H1 (cell line): ENCODE results near the gene FBXW8. TPM values are rescaled to one million over a fixed set of nuclear protein-coding genes. Genes with fewer than 3 reads are reported as not detected.

Experiments used
- CTCF ChIA-PET: fragments of 300-600 bp; sonication (Branson Sonifier 250); formaldehyde crosslinking; loops from one replicate; lab custom pipeline; 2021; ENCODE audit not compliant: partially characterized antibody; lab: Charles Lee
- POLR2A ChIA-PET: fragments of 300-600 bp; sonication (Branson Sonifier 250); formaldehyde crosslinking; loops from one replicate; lab custom pipeline; 2021; ENCODE audit warnings: inconsistent platforms; ENCODE audit not compliant: partially characterized antibody; lab: Charles Lee
- DNase-seq, 2 experiments: peaks; one replicate each; pipeline versions ENCODE4 v3.0.0 to v3.0.0-alpha.2; 2010 to 2022; ENCODE audit warnings: low spot score in 2 of 2, low read depth in 1 of 2, mixed read lengths in 1 of 2
- FAIRE-seq: peaks from 2 replicates; lab custom pipeline; 2011; peaks lifted over from hg19 to GRCh38; lab: Jason Lieb, UNC
- H2AFZ ChIP-seq: 2 replicates; pipeline ENCODE4 v1.8.1; 2012; ENCODE audit warnings: low read length, inconsistent platforms
- H2AK5ac ChIP-seq: 2 replicates; pipeline ENCODE4 v1.6.1; 2013; ENCODE audit warnings: low read depth, low read length
- H2BK120ac ChIP-seq: replicated peaks from 2 replicates; pipeline ENCODE3; 2013; ENCODE audit warnings: low read depth, low read length, inconsistent platforms
- H2BK12ac ChIP-seq: 2 replicates; pipeline ENCODE4 v1.6.1; 2013; ENCODE audit warnings: low read depth, low read length
- H2BK15ac ChIP-seq: 2 replicates; pipeline ENCODE4 v1.6.1; 2013; ENCODE audit warnings: low read length
- H2BK20ac ChIP-seq: 2 replicates; pipeline ENCODE4 v1.6.1; 2013; ENCODE audit warnings: low read length
- H2BK5ac ChIP-seq: 2 replicates; pipeline ENCODE4 v1.6.1; 2013; ENCODE audit warnings: low read depth, low read length
- H3K14ac ChIP-seq: 2 replicates; pipeline ENCODE4 v1.6.1; 2013; ENCODE audit warnings: inconsistent platforms; ENCODE audit not compliant: insufficient read length
- H3K18ac ChIP-seq: 2 replicates; pipeline ENCODE4 v1.6.1; 2013; ENCODE audit warnings: low read length; ENCODE audit errors: extremely low read depth
- H3K23ac ChIP-seq: 2 replicates; pipeline ENCODE4 v1.6.1; 2013; ENCODE audit warnings: inconsistent platforms; ENCODE audit not compliant: insufficient read length
- H3K23me2 ChIP-seq: 2 replicates; pipeline ENCODE4 v1.6.1; 2013; ENCODE audit warnings: low read depth, low read length
- H3K27ac ChIP-seq: 2 replicates; pipeline ENCODE4 v1.6.1; 2011; ENCODE audit warnings: low read depth, low read length, inconsistent platforms
- H3K27me3 ChIP-seq, 4 experiments: replicated peaks in 1 of 4; 1 replicate in 1 of 4; 2 replicates in 3 of 4; pipeline versions ENCODE4 v1.6.1 to v1.8.1; 2011 to 2013; ENCODE audit warnings: low read length in 3 of 4, mild to moderate bottlenecking in 3 of 4, inconsistent platforms in 2 of 4, mixed read lengths in 2 of 4, moderate library complexity in 1 of 4; ENCODE audit not compliant: control insufficient read depth in 3 of 4, insufficient read depth in 3 of 4; ENCODE audit errors: extremely low read depth in 1 of 4
- H3K36me3 ChIP-seq, 4 experiments: 2 replicates each; pipeline versions ENCODE4 v1.6.1 to v1.8.1; 2011 to 2013; ENCODE audit warnings: mild to moderate bottlenecking in 4 of 4, low read length in 3 of 4, moderate library complexity in 2 of 4, control low read depth in 1 of 4, inconsistent platforms in 1 of 4; ENCODE audit not compliant: insufficient read depth in 4 of 4, control insufficient read depth in 2 of 4
- H3K4ac ChIP-seq: replicated peaks from 2 replicates; pipeline ENCODE3; 2013; ENCODE audit warnings: low read length, low read depth, mixed read lengths, inconsistent platforms; ENCODE audit not compliant: insufficient read length
- H3K4me1 ChIP-seq, 4 experiments: replicated peaks in 1 of 4; 1 replicate in 1 of 4; 2 replicates in 3 of 4; pipeline versions ENCODE4 v1.6.1 to v1.8.1; 2011 to 2013; ENCODE audit warnings: low read length in 3 of 4, inconsistent platforms in 2 of 4, mixed read lengths in 1 of 4; ENCODE audit not compliant: insufficient read depth in 4 of 4, control insufficient read depth in 3 of 4
- H3K4me2 ChIP-seq, 2 experiments: 2 replicates each; pipeline versions ENCODE4 v1.6.1 to v1.8.1; 2011 to 2013; ENCODE audit warnings: low read depth in 2 of 2, low read length in 2 of 2, control low read depth in 1 of 2, inconsistent platforms in 1 of 2, mild to moderate bottlenecking in 1 of 2; ENCODE audit not compliant: insufficient read depth in 1 of 2
- H3K4me3 ChIP-seq, 4 experiments: fragments of 200-600, 300-600 bp in 1 of 4; sonication (generic), shearing (Covaris generic), sonication (Bioruptor Twin) in 1 of 4; 2 replicates each; pipeline versions ENCODE4 v1.5.1 to v1.8.1; 2011 to 2016; ENCODE audit warnings: low read length in 4 of 4, low read depth in 3 of 4, control low read depth in 2 of 4, inconsistent platforms in 2 of 4, mild to moderate bottlenecking in 2 of 4, mixed read lengths in 1 of 4, moderate library complexity in 1 of 4; ENCODE audit not compliant: insufficient read depth in 2 of 4; ENCODE audit errors: extremely low read depth in 1 of 4
- H3K56ac ChIP-seq: replicated peaks from 2 replicates; pipeline ENCODE3; 2013; ENCODE audit warnings: low read depth, mild to moderate bottlenecking, mixed read lengths, low read length, inconsistent platforms; ENCODE audit not compliant: insufficient read length
- H3K79me1 ChIP-seq: 2 replicates; pipeline ENCODE4 v1.6.1; 2013; ENCODE audit warnings: low read depth, low read length, control low read depth
- H3K79me2 ChIP-seq, 2 experiments: 2 replicates each; pipeline versions ENCODE4 v1.6.1 to v1.8.1; 2012 to 2013; ENCODE audit warnings: low read length in 2 of 2, mild to moderate bottlenecking in 2 of 2, inconsistent platforms in 1 of 2; ENCODE audit not compliant: insufficient read depth in 2 of 2, control insufficient read depth in 1 of 2
- H3K9ac ChIP-seq, 4 experiments: replicated peaks in 1 of 4; 1 replicate in 1 of 4; 2 replicates in 3 of 4; pipeline versions ENCODE4 v1.6.1 to v1.8.1; 2011 to 2013; ENCODE audit warnings: low read depth in 3 of 4, low read length in 3 of 4, control low read depth in 2 of 4, mild to moderate bottlenecking in 2 of 4, moderate library complexity in 2 of 4, inconsistent platforms in 1 of 4; ENCODE audit errors: extremely low read depth in 1 of 4
- H3K9me3 ChIP-seq, 2 experiments: 2 replicates each; pipeline versions ENCODE4 v1.6.1 to v1.8.1; 2012 to 2013; ENCODE audit warnings: mild to moderate bottlenecking in 2 of 2, moderate library complexity in 2 of 2, control low read depth in 1 of 2, inconsistent platforms in 1 of 2, low read depth in 1 of 2, low read length in 1 of 2, mixed read lengths in 1 of 2; ENCODE audit not compliant: insufficient read depth in 2 of 2
- H4K20me1 ChIP-seq, 2 experiments: replicated peaks in 1 of 2; 2 replicates each; pipeline versions ENCODE3 to v1.8.1; 2011 to 2013; ENCODE audit warnings: inconsistent platforms in 2 of 2, low read length in 2 of 2, mild to moderate bottlenecking in 1 of 2; ENCODE audit not compliant: insufficient read depth in 2 of 2, control insufficient read depth in 1 of 2
- H4K5ac ChIP-seq: 2 replicates; pipeline ENCODE4 v1.6.1; 2013; ENCODE audit warnings: low read length, low read depth, mixed read lengths, inconsistent platforms; ENCODE audit not compliant: insufficient read length
- H4K8ac ChIP-seq: 2 replicates; pipeline ENCODE4 v1.8.0; 2013; ENCODE audit warnings: mild to moderate bottlenecking, moderate library complexity, low read length, inconsistent platforms; ENCODE audit not compliant: insufficient read depth; ENCODE audit errors: extremely low read depth
- H4K91ac ChIP-seq: replicated peaks from 2 replicates; pipeline ENCODE3; 2013; ENCODE audit warnings: low read length, mixed read lengths, inconsistent platforms; ENCODE audit not compliant: insufficient read length
- WGBS, 2 experiments: shearing (Covaris generic) in 1 of 2; methylation state at CpG; one replicate each; pipeline versions ENCODE4 v1.1.6 to v1.1.7; 2013 to 2015; ENCODE audit warnings: low lambda C conversion rate in 2 of 2, mixed read lengths in 2 of 2, inconsistent platforms in 1 of 2, low coverage in 1 of 2, missing lambda C conversion rate in 1 of 2; ENCODE audit not compliant: insufficient replicate concordance in 2 of 2, insufficient coverage in 1 of 2, insufficient read length in 1 of 2; ENCODE audit errors: extremely low coverage in 1 of 2, missing lambda C conversion rate in 1 of 2; 5-methylcytosine and 5-hydroxymethylcytosine counted together
- polyA plus RNA-seq, 7 experiments: library from polyadenylated mRNA; depleted of rRNA in 3 of 7; stranded (reverse) in 5 of 7; unstranded in 2 of 7; fragments of >200 nt in 5 of 7; fragments of 200-250 nt in 2 of 7; gene quantifications; 1 replicate in 5 of 7; 2 replicates in 1 of 7; 4 replicates in 1 of 7; pipeline versions ENCODE4 v1.2.1 to v1.2.3, GENCODE V29; 2011 to 2013; ENCODE audit warnings: missing spikeins in 2 of 7, mixed read lengths in 2 of 7
- total RNA-seq: library from RNA; stranded (reverse); fragmentation: NEBNext Ultra II Directional; extraction: Animal tissue kit (Norgen Biotek cat#: 25700); gene quantifications from 2 replicates; pipeline ENCODE4 v1.2.1, GENCODE V29; 2021

The FBXW8 gene
- total and polyA plus RNA-seq, 2 of the 8 experiments (the other 6 are each of a cell fraction or from before 2014, with no cell fraction given) = 15.8 to 16.0 TPM

DNA sequence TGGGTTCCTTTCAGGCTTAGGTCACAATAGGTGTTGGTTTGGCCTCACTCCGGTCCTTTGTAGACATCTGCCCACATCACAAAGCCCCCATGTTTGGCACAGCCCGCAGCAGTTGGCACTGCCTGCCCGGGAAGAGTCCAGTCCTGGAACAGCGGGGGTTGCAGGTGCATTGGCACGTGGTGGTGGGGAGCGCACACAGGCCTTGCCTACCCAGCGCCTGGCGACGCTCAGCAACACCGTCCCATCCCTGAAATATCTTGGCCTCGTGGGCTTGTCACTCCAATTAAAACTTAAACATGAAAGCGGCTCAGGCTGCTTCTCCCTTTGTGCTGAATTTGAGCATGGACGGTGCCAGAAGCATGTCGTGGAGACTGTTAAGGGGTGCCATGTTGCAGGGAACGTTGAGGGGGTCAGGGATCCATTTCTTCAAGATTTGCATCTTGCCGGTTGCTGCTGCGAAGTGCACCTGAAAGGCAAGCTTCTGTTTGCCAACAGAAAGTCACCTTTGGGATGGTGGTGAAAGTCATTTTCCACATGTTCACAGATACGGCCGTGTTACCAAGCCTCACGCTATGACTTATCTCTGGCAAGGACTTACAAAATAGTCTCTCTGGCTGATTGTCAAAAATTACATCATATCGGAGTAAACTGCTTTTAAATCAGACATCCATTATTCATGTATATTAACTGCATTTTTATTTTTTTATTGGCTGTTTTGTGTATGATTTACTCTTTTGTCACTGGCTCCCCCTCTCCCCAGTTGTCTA, 91.5 kb downstream of the FBXW8 start:
- Histone ChIP-seq H2BK12ac (no peak overlapping the region), H3K18ac (no peak overlapping the region), H3K4me1 (peaks cover 0 to 24% (median 2%) of the 10 kb centered on the region in 4 experiments; a peak in 3 of 7 replicates), H2BK20ac (no peak overlapping the region), H2BK15ac (no peak overlapping the region), H3K23me2 (no peaks in the 10 kb centered on the region; the same call in 1 of the 2 replicates), H4K20me1 (peaks cover 0 to 2% of the 10 kb centered on the region in 2 experiments), H3K36me3 (no peaks in the 10 kb centered on the region; a peak in 1 of 8 replicates), H3K4me2 (no peak overlapping the region), H4K91ac (no peak overlapping the region), H3K79me2 (no peaks in the 10 kb centered on the region), H3K56ac (no peak overlapping the region), H4K8ac (no peak overlapping the region; the same call in 1 of the 2 replicates), H3K9ac (no peak overlapping the region), H3K27ac (no peak overlapping the region), H2BK120ac (no peak overlapping the region), H4K5ac (no peak overlapping the region), H3K23ac (no peak overlapping the region), H2AFZ (no peak overlapping the region), H3K9me3 (no peaks in the 10 kb centered on the region), H3K14ac (no peak overlapping the region), H3K79me1 (no peaks in the 10 kb centered on the region; the same call in 1 of the 2 replicates), H2AK5ac (no peak overlapping the region), H3K4me3 (no peak overlapping the region), H2BK5ac (no peak overlapping the region), H3K27me3 (no peaks in the 10 kb centered on the region), H3K4ac (no peak overlapping the region)
- CTCF ChIA-PET = interaction anchor here (1.1 to 2.1 kb wide), 4 partner anchors 18 to 117 kb away, joined by 3 to 6 read pairs (median 5); no protein-coding TSS in a partner anchor
- POLR2A ChIA-PET = interaction anchor here (1.0 to 3.1 kb wide), 2 partner anchors 9 to 10 kb away, joined by 3 to 11 read pairs; no protein-coding TSS in a partner anchor
- no peak for DNase-seq
- 91% methylated on average over 21 of the region's 21 CpGs; no CpG with 5 or more reads in 1 of the 2 experiments for WGBS, 2 experiments
- no peak for FAIRE-seq
